Right cardiac atrium (tissue), 5 donors: ENCODE data around the gene BRSK1. TPM values are rescaled to one million over a fixed set of nuclear protein-coding genes. Genes with fewer than 3 reads are reported as not detected.

Source experiments
- ATAC-seq, 2 donors: fragments of 200-7000 bp; cut with Tn5 transposase; one replicate each; pipeline versions ENCODE4 v1.8.0 to v1.9.1; 2020; ENCODE audit warnings: moderate library complexity in 2 of 2, mild to moderate bottlenecking in 1 of 2
- DNase-seq, 3 donors: peaks; one replicate each; pipeline ENCODE4 v3.0.0-alpha.2; 2020
- H3K27ac ChIP-seq: one replicate; pipeline ENCODE4 v1.5.1; 2013; ENCODE audit warnings: mild to moderate bottlenecking, low read length, control low read depth, moderate library complexity
- H3K27me3 ChIP-seq: one replicate; pipeline ENCODE4 v1.6.1; 2013; ENCODE audit not compliant: control insufficient read depth, insufficient read depth
- H3K4me1 ChIP-seq: one replicate; pipeline ENCODE4 v1.6.1; 2013; ENCODE audit warnings: low read length; ENCODE audit not compliant: control insufficient read depth, insufficient read depth
- H3K4me3 ChIP-seq: one replicate; pipeline ENCODE4 v1.5.1; 2013; ENCODE audit warnings: low read length, control low read depth
- H3K9me3 ChIP-seq: one replicate; pipeline ENCODE4 v1.6.1; 2013; ENCODE audit warnings: low read length; ENCODE audit not compliant: control insufficient read depth
- WGBS: extraction: QIAGEN DNeasy Blood & Tissue Kit; methylation state at CpG from one replicate; pipeline ENCODE4 v1.1.7; 2013; 5-methylcytosine and 5-hydroxymethylcytosine counted together
- intact Hi-C, 4 donors: fragments of 100-400 bp; cut with DNase I; formaldehyde crosslinking; loops; one replicate each; pipeline versions ENCODE4 v1.11.0 to v1.14.0; 2022 to 2023
- polyA plus RNA-seq: library from polyadenylated mRNA; stranded (reverse); fragments of 200-250 nt; gene quantifications from one replicate; pipeline ENCODE4 v1.2.3, GENCODE V29; 2013
- total RNA-seq, 4 donors: library from RNA; stranded (reverse); fragmentation: NEBNext Ultra II Directional; extraction: Animal tissue kit (Norgen Biotek cat#: 25700); gene quantifications; one replicate each; pipeline ENCODE4 v1.2.1, GENCODE V29; 2021
- donor health status: healthy with polysubstance abuse.
- donor health status: DM: no; HTN: yes; CAD: no.
- donor health status: DM: no; HTN: no; CAD: no.
- donor health status: DM: no; HTN: yes; CAD: no; lungs with severe emphysema.
- donor health status: DM: yes; HTN: yes; CAD: no.

Gene BRSK1
- total and polyA plus RNA-seq, 5 donors: 11.9 to 20.5 (median 18.6) TPM

- Histone ChIP-seq H3K27me3 (no peaks in the 10 kb centered on the region), H3K4me1 (no peaks in the 10 kb centered on the region), H3K9me3 (no peaks in the 10 kb centered on the region), H3K4me3 (no peak overlapping the region), H3K27ac (no peak overlapping the region)
- ATAC-seq (no peak), DNase-seq (no peak)
- WGBS: 88% methylated on average over 15 of the region's 15 CpGs
- intact Hi-C loops: no loop called here
Observed at GRCh38 chr19:55276720-55277430, 6.9 kb upstream of the BRSK1 start.

GRCh38 chr19:55277494-55277893, 6.3 kb upstream of the BRSK1 start:
- H3K4me1 ChIP-seq: no peaks in the 10 kb centered on the region
- H3K9me3 ChIP-seq: no peaks in the 10 kb centered on the region
- no peak for DNase-seq
- no peak overlapping the region for H3K4me3 ChIP-seq
- intact Hi-C loops: no loop called here
- WGBS: 87% methylated on average over 17 of the region's 17 CpGs
- no peak for ATAC-seq
- no peaks in the 10 kb centered on the region for H3K27me3 ChIP-seq
- H3K27ac ChIP-seq: no peak overlapping the region

- intact Hi-C loops: loop anchor here in 1 of 4 donors (2.0 kb wide), 1 partner anchor 20 kb away; the partner anchor contains the start of gene PPP6R1
- Histone ChIP-seq H3K27ac (no peak overlapping the region), H3K4me3 (no peak overlapping the region), H3K9me3 (no peaks in the 10 kb centered on the region), H3K4me1 (no peaks in the 10 kb centered on the region), H3K27me3 (no peaks in the 10 kb centered on the region)
- no peak for DNase-seq
- ATAC-seq: no peak
- 84% methylated on average over 13 of the region's 13 CpGs for WGBS
Observed at GRCh38 chr19:55278391-55279135, 5.2 kb upstream of the BRSK1 start.

GRCh38 chr19:55279340-55279739, 4.5 kb upstream of the BRSK1 start:
- no peak for ATAC-seq
- Histone ChIP-seq H3K27me3 (no peaks in the 10 kb centered on the region), H3K4me3 (peak overlapping the region; percentile 56), H3K27ac (peak overlapping the region; percentile 59), H3K4me1 (no peaks in the 10 kb centered on the region), H3K9me3 (no peaks in the 10 kb centered on the region)
- intact Hi-C loops: loop anchor here in 1 of 4 donors (2.0 kb wide), 1 partner anchor 21 kb away; the partner anchor contains the start of gene PPP6R1
- no peak for DNase-seq
- WGBS: 13% methylated on average over 23 of the region's 23 CpGs

GRCh38 chr19:55279770-55280643, 3.8 kb upstream of the BRSK1 start, which contains the start of gene HSPBP1:
HSPBP1 (minus strand) TSS chr19:55280110; CDS start chr19:55279608, 502 bp downstream.
- Histone ChIP-seq H3K4me1 (no peaks in the 10 kb centered on the region), H3K4me3 (peak within 1 kb of the TSS; percentile 56), H3K27me3 (no peaks in the 10 kb centered on the region), H3K27ac (peak within 1 kb of the TSS; percentile 59), H3K9me3 (no peaks in the 10 kb centered on the region)
- intact Hi-C loops: loop anchor here in 1 of 4 donors (2.0 kb wide), 1 partner anchor 21 kb away; the partner anchor contains the start of gene PPP6R1
- DNase-seq (peak; percentile 92 to 98 (median 97)), ATAC-seq (peak; percentile 92 to 93)
- 3% methylated on average over 52 of the region's 52 CpGs for WGBS

DNA sequence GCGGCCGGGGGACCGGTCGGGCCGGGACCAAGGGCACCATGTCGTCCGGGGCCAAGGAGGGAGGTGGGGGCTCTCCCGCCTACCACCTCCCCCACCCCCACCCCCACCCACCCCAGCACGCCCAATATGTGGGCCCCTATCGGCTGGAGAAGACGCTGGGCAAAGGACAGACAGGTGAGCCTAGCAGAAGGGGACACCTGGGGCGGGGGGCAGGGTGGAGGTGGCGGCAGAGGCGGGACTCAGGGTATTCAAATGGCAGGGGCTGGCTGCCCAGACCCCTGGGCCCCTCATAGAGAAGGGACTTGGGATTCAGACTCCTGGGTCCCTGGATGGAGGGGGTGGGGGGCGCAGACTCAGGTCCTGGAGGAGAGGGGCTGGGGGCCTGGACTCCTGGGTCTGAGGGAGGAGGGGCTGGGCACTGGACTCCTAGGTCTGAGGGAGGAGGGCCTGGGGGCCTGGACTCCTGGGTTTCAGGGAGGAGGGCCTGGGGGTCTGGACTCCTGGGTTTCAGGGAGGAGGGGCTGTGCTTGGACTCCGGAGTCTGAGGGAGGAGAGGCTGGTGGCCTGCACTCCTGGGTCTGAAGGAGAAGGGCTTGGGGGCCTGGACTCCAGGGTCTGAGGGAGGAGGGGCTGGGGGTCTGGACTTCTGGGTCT, 735 bp downstream of the BRSK1 start:
- intact Hi-C loops: no loop called here
- no peak for ATAC-seq
- peak overlapping the region; percentile 87 for H3K4me3 ChIP-seq
- no peak overlapping the region for H3K27ac ChIP-seq
- no peaks in the 10 kb centered on the region for H3K9me3 ChIP-seq
- WGBS: 18% methylated on average over 16 of the region's 16 CpGs
- no peak for DNase-seq
- H3K27me3 ChIP-seq: no peaks in the 10 kb centered on the region
- H3K4me1 ChIP-seq: no peaks in the 10 kb centered on the region

DNA sequence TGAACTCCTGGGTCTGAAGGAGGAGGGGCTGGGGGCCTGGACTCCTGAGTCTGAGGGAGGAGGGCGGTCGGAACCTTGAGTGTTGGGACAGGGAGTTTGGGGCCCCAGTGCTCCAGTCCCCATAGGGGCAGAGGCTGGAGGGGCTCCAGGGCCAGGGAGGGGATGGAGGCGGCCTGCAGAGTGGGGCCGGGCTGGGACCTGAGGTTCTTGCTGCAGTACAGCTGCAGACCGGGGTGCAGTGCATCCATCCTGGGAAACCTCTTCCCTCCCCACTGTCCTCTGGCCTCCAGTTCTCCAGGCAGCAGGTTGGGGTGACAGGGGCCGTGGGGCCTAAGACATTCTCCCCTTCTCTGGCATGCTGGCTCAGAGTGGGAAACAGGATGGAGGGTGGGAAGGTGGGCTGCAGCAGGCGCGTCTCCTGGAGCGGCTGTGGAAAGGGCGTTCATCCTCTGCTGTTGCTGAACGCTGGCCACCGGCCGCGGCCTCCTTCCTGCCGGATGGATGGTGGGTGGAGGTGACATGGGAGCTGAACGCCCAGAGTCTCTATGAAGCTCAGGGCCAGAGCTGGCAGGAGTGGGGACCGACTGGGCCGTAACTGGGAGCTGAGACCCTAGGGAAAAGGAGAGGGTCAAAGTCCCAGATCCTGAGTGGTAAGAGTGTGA, 1.6 kb downstream of the BRSK1 start:
- H3K9me3 ChIP-seq: no peaks in the 10 kb centered on the region
- intact Hi-C loops: no loop called here
- H3K4me3 ChIP-seq: no peak overlapping the region
- no peak for DNase-seq
- 24% methylated on average over 18 of the region's 18 CpGs for WGBS
- H3K4me1 ChIP-seq: no peaks in the 10 kb centered on the region
- peak overlapping the region; percentile 13 for H3K27ac ChIP-seq
- no peaks in the 10 kb centered on the region for H3K27me3 ChIP-seq
- ATAC-seq: peak in 1 of 2 donors; percentile 43

DNA sequence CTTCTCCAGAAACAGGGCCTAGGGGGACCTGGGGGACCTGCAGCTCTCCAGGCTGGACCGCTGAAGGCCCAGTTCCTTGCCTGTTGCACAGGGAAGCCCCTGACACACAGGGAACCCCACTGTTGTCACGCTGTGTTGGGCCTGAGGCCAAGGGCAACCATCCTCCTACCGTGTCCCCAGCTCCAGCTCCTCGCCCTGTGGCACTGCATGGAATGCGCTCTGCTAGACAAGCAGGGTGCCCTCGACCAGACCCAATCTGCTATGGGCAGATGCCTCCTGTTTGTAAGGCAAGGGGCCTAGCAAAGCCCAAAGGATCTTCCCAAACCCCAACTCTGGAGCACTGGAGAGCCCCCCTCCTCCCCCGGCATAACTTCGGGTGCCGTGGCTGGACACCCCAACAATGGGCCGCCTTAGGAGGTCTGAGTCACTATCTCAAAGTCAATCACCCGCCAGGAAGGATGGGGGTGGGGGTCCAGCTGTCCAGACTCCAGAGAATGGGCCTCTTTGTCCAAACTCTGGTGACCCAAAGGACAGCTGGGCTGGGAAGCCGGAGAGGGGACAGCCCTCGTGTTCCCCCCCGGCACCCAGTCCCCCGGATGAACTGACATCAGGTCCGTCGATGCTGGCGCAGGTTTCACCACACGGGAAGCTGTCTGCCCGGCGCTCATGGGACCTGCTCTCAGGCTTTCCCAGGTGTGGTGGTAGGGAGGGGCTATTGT, 3.7 kb downstream of the BRSK1 start:
- Histone ChIP-seq H3K27ac (no peak overlapping the region), H3K4me1 (no peaks in the 10 kb centered on the region), H3K9me3 (no peaks in the 10 kb centered on the region), H3K27me3 (no peaks in the 10 kb centered on the region), H3K4me3 (no peak overlapping the region)
- peak in 1 of 3 donors; percentile 66 for DNase-seq
- no peak for ATAC-seq
- WGBS: 84% methylated on average over 21 of the region's 21 CpGs
- intact Hi-C loops: no loop called here

- intact Hi-C loops: no loop called here
- ATAC-seq (no peak), DNase-seq (peak in 1 of 3 donors; percentile 30)
- no peak overlapping the region for H3K27ac ChIP-seq
- H3K4me3 ChIP-seq: no peak overlapping the region
- WGBS: 93% methylated on average over 9 of the region's 9 CpGs
- H3K4me1 ChIP-seq: no peaks in the 10 kb centered on the region
- no peaks in the 10 kb centered on the region for H3K9me3 ChIP-seq
- H3K27me3 ChIP-seq: no peaks in the 10 kb centered on the region
Observed at GRCh38 chr19:55289117-55289796, 5.5 kb downstream of the BRSK1 start.
